GM18498 (cell line): ENCODE measurements around the gene IGSF9.
"Not testable (repeated sequence)": the region's sequence is repeated elsewhere in the genome, so short reads cannot be mapped to it uniquely, and the experiment has no call there.

Experiments
- ATAC-seq: cut with Tn5 transposase; IDR thresholded peaks from one replicate; pipeline ENCODE4 v1.9.1; 2021; ENCODE audit warnings: mild to moderate bottlenecking, moderate library complexity; ENCODE audit not compliant: unreplicated experiment

Gene IGSF9

GRCh38 chr1:159900086-159900680 is 45.2 kb downstream of the IGSF9 start, which contains the start of gene CFAP45:
Gene CFAP45, minus strand, starts transcription at chr1:159900165. Its CDS starts 67 bp downstream, at chr1:159900098.
- ATAC-seq, result no peak

GRCh38 chr1:159899634-159900033 is 45.8 kb downstream of the IGSF9 start:
- not testable (repeated sequence) for ATAC-seq

- ATAC-seq, result no peak
These were observed 46.9 kb downstream of the IGSF9 start for GRCh38 chr1:159898527-159898926.

GRCh38 chr1:159897962-159898361 is 47.5 kb downstream of the IGSF9 start:
- no peak for ATAC-seq

- ATAC-seq, result no peak
These were observed 48.9 kb downstream of the IGSF9 start for GRCh38 chr1:159896546-159896930.

GRCh38 chr1:159895836-159896545 is 49.4 kb downstream of the IGSF9 start:
- no peak for ATAC-seq

- ATAC-seq, result no peak
These were observed 50.1 kb downstream of the IGSF9 start for GRCh38 chr1:159895286-159895685.

GRCh38 chr1:159892944-159893343 is 52.5 kb downstream of the IGSF9 start:
- ATAC-seq, result no peak

- ATAC-seq, result peak; percentile 78
These were observed 53.9 kb downstream of the IGSF9 start for GRCh38 chr1:159891275-159892157.

GRCh38 chr1:159890390-159890789 is 55.0 kb downstream of the IGSF9 start:
- no peak for ATAC-seq

- peak; percentile 89 for ATAC-seq
These were observed 55.6 kb downstream of the IGSF9 start for GRCh38 chr1:159889821-159890252.

- no peak for ATAC-seq
These were observed 56.2 kb downstream of the IGSF9 start for GRCh38 chr1:159889202-159889601.

- ATAC-seq, result no peak
These were observed 61.1 kb downstream of the IGSF9 start for GRCh38 chr1:159884296-159884695.

- no peak for ATAC-seq
These were observed 62.3 kb downstream of the IGSF9 start for GRCh38 chr1:159883134-159883533.

GRCh38 chr1:159882527-159882862 is 62.9 kb downstream of the IGSF9 start:
- ATAC-seq, result no peak

GRCh38 chr1:159881622-159882526 is 63.5 kb downstream of the IGSF9 start:
- ATAC-seq, result no peak

- no peak for ATAC-seq
These were observed 65.0 kb downstream of the IGSF9 start for GRCh38 chr1:159880430-159880829.

GRCh38 chr1:159879977-159880376 is 65.4 kb downstream of the IGSF9 start:
- ATAC-seq, result no peak

- no peak for ATAC-seq
These were observed 66.3 kb downstream of the IGSF9 start for GRCh38 chr1:159879136-159879535.

- ATAC-seq, result no peak
These were observed 67.5 kb downstream of the IGSF9 start for GRCh38 chr1:159877695-159878444.
